Heart left ventricle (tissue), 16 donors: Measurements from ENCODE around the gene RIIAD1. TPM values are rescaled to one million over a fixed set of nuclear protein-coding genes. Genes with fewer than 3 reads are reported as not detected.

ENCODE experiments used
- ATAC-seq, 4 donors: fragments of 200-7000 bp; cut with Tn5 transposase; one replicate each; pipeline ENCODE4 v1.9.1; 2020 to 2022; ENCODE audit warnings: moderate library complexity in 4 of 4, mild to moderate bottlenecking in 3 of 4, moderate number of reproducible peaks in 1 of 4
- DNase-seq, 5 donors: peaks; one replicate each; pipeline ENCODE4 v3.0.0-alpha.2; 2020
- H3K27ac ChIP-seq, 12 donors: fragments of 200-600 bp; sonication (generic) in 4 of 12; one replicate each; pipeline versions ENCODE4 v1.5.0 to v1.8.0; 2016 to 2022; ENCODE audit warnings: mild to moderate bottlenecking in 2 of 12
- H3K27me3 ChIP-seq, 9 donors: fragments of 200-600 bp; sonication (generic) in 2 of 9; one replicate each; pipeline versions ENCODE4 v1.5.1 to v1.8.0; 2016 to 2022; ENCODE audit warnings: mild to moderate bottlenecking in 3 of 9
- H3K36me3 ChIP-seq, 9 donors: fragments of 200-600 bp; sonication (generic) in 2 of 9; one replicate each; pipeline versions ENCODE4 v1.5.0 to v1.8.0; 2018 to 2022; ENCODE audit warnings: mild to moderate bottlenecking in 2 of 9
- H3K4me1 ChIP-seq, 12 donors: fragments of 200-600 bp; sonication (generic) in 4 of 12; one replicate each; pipeline versions ENCODE4 v1.5.0 to v1.8.0; 2016 to 2022; ENCODE audit warnings: mild to moderate bottlenecking in 3 of 12
- H3K4me3 ChIP-seq, 12 donors: fragments of 200-600 bp; sonication (generic) in 4 of 12; one replicate each; pipeline versions ENCODE4 v1.5.0 to v1.8.0; 2017 to 2022; ENCODE audit warnings: mild to moderate bottlenecking in 9 of 12, moderate library complexity in 4 of 12
- H3K9me3 ChIP-seq, 12 donors: fragments of 200-600 bp; sonication (generic) in 4 of 12; one replicate each; pipeline versions ENCODE4 v1.5.0 to v1.8.0; 2016 to 2022; ENCODE audit warnings: mild to moderate bottlenecking in 1 of 12
- CTCF ChIP-seq, 12 donors: fragments of 200-600 bp; sonication (generic) in 4 of 12; IDR thresholded peaks; one replicate each; pipeline versions ENCODE4 v1.5.0 to v1.8.0; 2018 to 2022; ENCODE audit warnings: antibody characterized with exemption in 12 of 12, mild to moderate bottlenecking in 5 of 12
- POLR2A ChIP-seq, 2 donors: fragments of 450-650 bp; IDR thresholded peaks; one replicate each; pipeline ENCODE4 v1.6.1; 2017; ENCODE audit warnings: antibody characterized with exemption in 2 of 2, mild to moderate bottlenecking in 2 of 2, moderate library complexity in 2 of 2
- WGBS, 4 donors: extraction: QIAGEN DNeasy Blood & Tissue Kit in 2 of 4; methylation state at CpG; one replicate each; pipeline versions ENCODE4 v1.1.5 to v1.1.7; 2013 to 2018; 5-methylcytosine and 5-hydroxymethylcytosine counted together
- intact Hi-C, 10 donors: fragments of 100-400 bp; cut with DNase I; formaldehyde crosslinking; loops; one replicate each; pipeline versions ENCODE4 v1.11.1 to v1.14.2; 2022
- polyA plus RNA-seq, 2 donors: library from polyadenylated mRNA; stranded (reverse); fragments of 200-250 nt; gene quantifications; one replicate each; pipeline ENCODE4 v1.2.3, GENCODE V29; 2013
- total RNA-seq, 9 donors: library from RNA; depleted of rRNA in 2 of 9; stranded (reverse); fragments of >200 nt in 2 of 9; fragmentation: NEBNext Ultra II Directional in 3 of 9; extraction: Animal tissue kit (Norgen Biotek cat#: 25700) in 3 of 9; gene quantifications; one replicate each; pipeline versions ENCODE4 v1.1.0 to v1.2.4, GENCODE V29; 2016 to 2023
- donor health status: ischemic (EF 13 %, LVEDD 7.1; RV severe dilation, severe dysfunction).
- donor health status: healthy with polysubstance abuse.
- donor health status: DM: no; HTN: yes; CAD: no.
- donor health status: DM: no; HTN: no; CAD: no.
- donor health status: ischemic (EF 25% LVEDD 6.9; RV normal size, moderate dysfunction).
- donor health status: ischemic (EF 25% LVEDD 5.7; RV mildly dilated, moderate dysfunction).
- donor health status: healthy.
- donor health status: DM: yes; HTN: yes; CAD: no.
- donor health status: ischemic (EF 35%, LVEDD 5.7; RV mildly dilated, moderate dysfunction).
- donor health status: nonischemic (EF 11% LVEDD 7.7; RV severe dilation, severe dysfunction).
- donor health status: DM: yes; HTN: yes; CAD: no.
- donor health status: PGD.
- donor health status: ischemic (EF 29% LVEDD 5.4; RV normal size, mild dysfunction).
- donor health status: nonischemic (EF 23%, LVEDD 6.1; RV moderate dilation, normal function).

Gene RIIAD1
- total and polyA plus RNA-seq, 11 donors, result 2.3 to 20.8 (median 6.8) TPM; not detected in 2

GRCh38 chr1:151741516-151741915, 20.2 kb downstream of the RIIAD1 start:
- no peaks in the 10 kb centered on the region for H3K27me3 ChIP-seq
- peaks cover 0 to 12% (median 0%) of the 10 kb centered on the region in 12 donors for H3K9me3 ChIP-seq
- no peaks in the 10 kb centered on the region for H3K4me1 ChIP-seq
- 79 to 86% (median 83%) methylated on average over 4 of the region's 4 CpGs for WGBS, 4 donors
- no peak for ATAC-seq
- no peak overlapping the region for H3K27ac ChIP-seq
- no peak for DNase-seq
- intact Hi-C loops, result loop anchor here in 1 of 10 donors (5.0 kb wide), 1 partner anchor 209 kb away; no protein-coding TSS in a partner anchor
- TF ChIP-seq CTCF (IDR thresholded peaks at IDR 0.05) (no peak), POLR2A (IDR thresholded peaks at IDR 0.05) (no peak)
- H3K36me3 ChIP-seq, result no peaks in the 10 kb centered on the region
- no peak overlapping the region for H3K4me3 ChIP-seq

GRCh38 chr1:151756291-151756690, 35.0 kb downstream of the RIIAD1 start:
- Histone ChIP-seq H3K27ac (no peak overlapping the region), H3K9me3 (no peaks in the 10 kb centered on the region), H3K4me1 (no peaks in the 10 kb centered on the region), H3K27me3 (no peaks in the 10 kb centered on the region), H3K4me3 (no peak overlapping the region), H3K36me3 (peaks cover 0 to 51% (median 36%) of the 10 kb centered on the region in 9 donors)
- TF ChIP-seq CTCF (IDR thresholded peaks at IDR 0.05), result no peak
- TF ChIP-seq POLR2A (IDR thresholded peaks at IDR 0.05), result no peak
- DNase-seq (no peak), ATAC-seq (no peak)
- WGBS, 4 donors, result 64 to 83% (median 78%) methylated on average over 1 of the region's 1 CpG
- intact Hi-C loops, result no loop called here

GRCh38 chr1:151759241-151759640, 37.9 kb downstream of the RIIAD1 start:
- intact Hi-C loops, result no loop called here
- no peaks in the 10 kb centered on the region for H3K27me3 ChIP-seq
- DNase-seq (no peak), ATAC-seq (no peak)
- peaks cover 0 to 60% (median 44%) of the 10 kb centered on the region in 9 donors for H3K36me3 ChIP-seq
- no peak overlapping the region for H3K4me3 ChIP-seq
- TF ChIP-seq POLR2A (IDR thresholded peaks at IDR 0.05), result no peak
- no peaks in the 10 kb centered on the region for H3K9me3 ChIP-seq
- no peak overlapping the region for H3K27ac ChIP-seq
- H3K4me1 ChIP-seq, result peaks cover 0 to 14% (median 10%) of the 10 kb centered on the region in 12 donors

- peaks cover 0 to 58% (median 44%) of the 10 kb centered on the region in 9 donors for H3K36me3 ChIP-seq
- no peak overlapping the region for H3K4me3 ChIP-seq
Observed at GRCh38 chr1:151760597-151761385, 39.5 kb downstream of the RIIAD1 start.

More at GRCh38 chr1:151760597-151761385, 39.5 kb downstream of the RIIAD1 start:
- no peak for ATAC-seq
- WGBS, 4 donors, result 92 to 96% (median 95%) methylated on average over 7 of the region's 7 CpGs
- Histone ChIP-seq H3K27ac (no peak overlapping the region), H3K4me1 (peaks cover 0 to 17% (median 13%) of the 10 kb centered on the region in 12 donors), H3K27me3 (no peaks in the 10 kb centered on the region), H3K9me3 (no peaks in the 10 kb centered on the region)
- intact Hi-C loops, result loop anchor here in 1 of 10 donors (10.0 kb wide), 1 partner anchor 244 kb away; no protein-coding TSS in a partner anchor
- TF ChIP-seq POLR2A (IDR thresholded peaks at IDR 0.05) (no peak), CTCF (IDR thresholded peaks at IDR 0.05) (no peak)
- no peak for DNase-seq
